ENCODE data around the gene CYP2J2. TPM values are rescaled to one million over a fixed set of nuclear protein-coding genes. Genes with fewer than 3 reads are reported as not detected.

Gene CYP2J2
- total RNA-seq, 1 donor from 2014 or later = 2.7 TPM

DNA sequence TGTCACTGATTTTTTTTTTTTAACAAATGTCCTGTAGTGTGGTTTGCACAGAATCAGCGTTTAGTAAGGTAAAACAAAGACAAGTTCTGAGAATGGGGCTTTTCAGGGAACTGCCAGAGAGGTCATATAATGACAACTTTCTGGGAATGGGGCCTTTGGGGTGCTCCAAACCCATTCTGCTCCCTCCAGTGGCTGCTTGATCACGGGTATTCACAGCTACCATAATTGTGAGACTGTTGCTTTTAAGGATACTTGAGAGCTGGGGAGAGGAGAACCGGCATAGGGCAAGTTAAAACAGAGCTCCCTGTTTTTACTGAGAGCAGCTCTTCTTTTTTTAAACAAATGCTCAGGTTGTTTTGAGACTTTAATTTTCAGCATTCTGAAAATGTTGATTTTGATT lies 48.2 kb downstream of the CYP2J2 start:
- DNase-seq = no peak
- ATAC-seq = no peak
- H3K27me3 ChIP-seq (ENCODE audit: low read depth) = no peaks in the 10 kb centered on the region
- H3K36me3 ChIP-seq = no peaks in the 10 kb centered on the region
- TF ChIP-seq, protein P1, sequence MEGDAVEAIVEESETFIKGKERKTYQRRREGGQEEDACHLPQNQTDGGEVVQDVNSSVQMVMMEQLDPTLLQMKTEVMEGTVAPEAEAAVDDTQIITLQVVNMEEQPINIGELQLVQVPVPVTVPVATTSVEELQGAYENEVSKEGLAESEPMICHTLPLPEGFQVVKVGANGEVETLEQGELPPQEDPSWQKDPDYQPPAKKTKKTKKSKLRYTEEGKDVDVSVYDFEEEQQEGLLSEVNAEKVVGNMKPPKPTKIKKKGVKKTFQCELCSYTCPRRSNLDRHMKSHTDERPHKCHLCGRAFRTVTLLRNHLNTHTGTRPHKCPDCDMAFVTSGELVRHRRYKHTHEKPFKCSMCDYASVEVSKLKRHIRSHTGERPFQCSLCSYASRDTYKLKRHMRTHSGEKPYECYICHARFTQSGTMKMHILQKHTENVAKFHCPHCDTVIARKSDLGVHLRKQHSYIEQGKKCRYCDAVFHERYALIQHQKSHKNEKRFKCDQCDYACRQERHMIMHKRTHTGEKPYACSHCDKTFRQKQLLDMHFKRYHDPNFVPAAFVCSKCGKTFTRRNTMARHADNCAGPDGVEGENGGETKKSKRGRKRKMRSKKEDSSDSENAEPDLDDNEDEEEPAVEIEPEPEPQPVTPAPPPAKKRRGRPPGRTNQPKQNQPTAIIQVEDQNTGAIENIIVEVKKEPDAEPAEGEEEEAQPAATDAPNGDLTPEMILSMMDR (IDR thresholded peaks at IDR 0.05) = no peak
- H3K9me3 ChIP-seq = peaks cover 8% of the 10 kb centered on the region
- H3K4me3 ChIP-seq = no peak overlapping the region
- no peaks in the 10 kb centered on the region for H3K4me1 ChIP-seq
- intact Hi-C loops (cut with DNase I) = no loop called here
- H3K27ac ChIP-seq = no peak overlapping the region

DNA sequence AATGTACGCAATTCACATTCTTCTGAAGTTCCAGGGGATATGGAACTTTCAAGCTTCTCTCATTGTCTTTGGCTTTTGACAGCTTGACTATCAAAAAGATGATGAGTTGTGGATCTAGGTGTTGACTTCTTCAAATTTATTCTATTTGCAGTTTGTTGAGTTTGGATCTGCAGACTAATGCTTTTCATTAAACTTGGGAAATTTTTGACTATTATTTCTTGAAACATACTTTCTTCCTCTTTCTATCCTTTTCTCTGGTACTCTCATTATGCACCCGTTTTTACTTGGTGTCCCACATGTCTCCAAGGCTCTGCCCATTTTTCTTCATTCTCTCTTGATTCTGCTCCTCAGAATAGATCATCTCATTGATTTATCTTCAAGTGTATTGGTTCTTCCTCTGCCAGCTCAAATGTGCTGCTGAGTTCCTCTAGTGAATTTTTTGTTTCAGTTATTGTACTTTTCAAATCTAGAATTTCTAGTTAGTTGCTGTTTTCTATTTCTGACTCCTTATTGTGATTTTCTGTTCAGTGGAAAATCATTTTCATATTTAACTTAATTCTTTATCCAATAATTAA lies 49.4 kb downstream of the CYP2J2 start:
- Histone ChIP-seq H3K27me3 (ENCODE audit: low read depth) (no peaks in the 10 kb centered on the region), H3K9me3 (peaks cover 8% of the 10 kb centered on the region), H3K36me3 (no peaks in the 10 kb centered on the region), H3K4me1 (no peaks in the 10 kb centered on the region), H3K27ac (no peak overlapping the region), H3K4me3 (no peak overlapping the region)
- intact Hi-C loops (cut with DNase I) = no loop called here
- ATAC-seq = no peak
- TF ChIP-seq, protein P1 (IDR thresholded peaks at IDR 0.05) = no peak
- DNase-seq = no peak

DNA sequence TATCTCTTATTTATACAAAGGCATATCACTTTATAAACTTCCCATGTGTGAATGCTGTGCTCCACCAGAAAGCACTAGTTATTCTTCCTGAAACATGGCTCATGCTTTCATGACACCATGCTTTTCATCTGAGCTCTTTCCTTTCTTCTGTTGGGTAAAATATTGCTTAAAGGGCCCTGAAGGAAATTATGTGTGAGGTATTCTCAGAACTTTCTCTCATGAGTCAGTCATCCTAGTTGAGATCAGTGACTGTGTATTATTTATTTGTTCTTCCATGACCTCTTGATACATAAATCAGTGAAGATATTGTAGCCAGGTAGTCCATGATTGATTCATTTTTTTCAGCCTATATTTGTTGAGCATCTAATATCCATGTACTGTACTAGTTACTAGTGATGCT lies 54.8 kb downstream of the CYP2J2 start:
- Histone ChIP-seq H3K4me1 (no peaks in the 10 kb centered on the region), H3K9me3 (no peaks in the 10 kb centered on the region), H3K4me3 (no peak overlapping the region), H3K27ac (no peak overlapping the region), H3K36me3 (no peaks in the 10 kb centered on the region), H3K27me3 (ENCODE audit: low read depth) (no peaks in the 10 kb centered on the region)
- DNase-seq (no peak), ATAC-seq (no peak)
- TF ChIP-seq, protein P1 (IDR thresholded peaks at IDR 0.05) = no peak
- intact Hi-C loops (cut with DNase I) = no loop called here

DNA sequence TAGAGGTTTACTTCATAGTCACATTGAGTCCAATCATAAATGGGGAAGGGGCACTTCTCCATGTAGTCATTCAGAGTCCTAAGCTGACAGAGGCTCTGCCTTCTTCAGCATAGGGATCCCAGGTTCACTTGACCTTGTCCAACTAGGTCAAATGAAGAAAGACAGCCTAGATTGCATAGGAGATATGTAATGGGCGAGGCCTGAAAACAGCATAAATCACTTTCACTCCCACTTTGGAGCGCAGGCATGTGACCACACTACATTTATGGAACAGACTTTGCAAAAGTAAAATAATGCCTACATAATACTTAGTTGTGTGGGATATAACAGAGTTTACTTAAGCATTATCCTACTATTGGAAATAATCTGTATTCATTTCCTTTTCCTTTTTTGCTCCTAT lies 60.1 kb downstream of the CYP2J2 start:
- H3K27ac ChIP-seq = no peak overlapping the region
- no peak for ATAC-seq
- no peaks in the 10 kb centered on the region for H3K4me1 ChIP-seq
- peaks cover 3% of the 10 kb centered on the region for H3K36me3 ChIP-seq
- no peak for DNase-seq
- H3K9me3 ChIP-seq = no peaks in the 10 kb centered on the region
- H3K4me3 ChIP-seq = no peak overlapping the region
- intact Hi-C loops (cut with DNase I) = no loop called here
- H3K27me3 ChIP-seq (ENCODE audit: low read depth) = no peaks in the 10 kb centered on the region
- TF ChIP-seq, protein P1 (IDR thresholded peaks at IDR 0.05) = no peak

DNA sequence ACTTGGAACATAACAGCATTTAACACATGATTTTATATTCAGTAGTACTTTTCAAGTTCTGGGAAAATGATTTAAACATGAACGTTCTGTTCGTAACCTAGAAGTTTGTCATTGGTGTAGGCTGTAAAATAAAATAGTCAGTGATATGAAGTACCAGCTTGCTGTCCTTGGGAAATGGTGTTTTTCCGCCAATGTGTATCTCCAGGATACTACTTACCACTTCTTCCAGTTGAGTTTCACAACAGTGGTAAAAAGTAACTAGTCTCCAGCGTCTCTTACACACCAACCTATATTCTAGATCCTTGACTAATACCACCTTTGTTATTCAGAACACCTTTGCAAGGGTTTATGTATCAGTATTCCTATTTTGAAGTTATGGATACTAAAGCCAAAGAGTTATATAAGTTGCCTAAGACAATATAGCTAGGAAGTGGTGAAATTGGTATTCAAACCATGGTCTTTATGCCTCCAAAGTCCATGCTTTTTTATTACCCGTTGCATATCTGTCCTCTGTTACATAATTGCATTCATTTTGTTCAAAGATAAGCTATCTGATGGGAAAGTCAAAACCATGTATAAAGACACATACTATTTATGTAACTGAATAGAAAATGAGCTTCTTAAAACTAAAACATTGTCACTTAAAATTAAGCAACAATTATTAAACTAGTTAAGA lies 68.8 kb downstream of the CYP2J2 start:
- intact Hi-C loops (cut with DNase I) = no loop called here
- Histone ChIP-seq H3K4me1 (no peaks in the 10 kb centered on the region), H3K4me3 (no peak overlapping the region), H3K27ac (no peak overlapping the region), H3K27me3 (ENCODE audit: low read depth) (no peaks in the 10 kb centered on the region), H3K9me3 (no peaks in the 10 kb centered on the region), H3K36me3 (no peaks in the 10 kb centered on the region)
- TF ChIP-seq, protein P1 (IDR thresholded peaks at IDR 0.05) = no peak
- ATAC-seq (no peak), DNase-seq (no peak)
